Glomerular visceral epithelial cell (primary cell): ENCODE data around the gene PAF1.
"Not testable (repeated sequence)": the region's sequence is repeated elsewhere in the genome, so short reads cannot be mapped to it uniquely, and the experiment has no call there.

ENCODE experiments used
- DNase-seq: peaks from one replicate; pipeline ENCODE4 v3.0.0-alpha.2; 2016; ENCODE audit errors: extremely low spot score

Gene PAF1

GRCh38 chr19:39355253-39355652 is 35.7 kb downstream of the PAF1 start:
- no peak for DNase-seq

DNA sequence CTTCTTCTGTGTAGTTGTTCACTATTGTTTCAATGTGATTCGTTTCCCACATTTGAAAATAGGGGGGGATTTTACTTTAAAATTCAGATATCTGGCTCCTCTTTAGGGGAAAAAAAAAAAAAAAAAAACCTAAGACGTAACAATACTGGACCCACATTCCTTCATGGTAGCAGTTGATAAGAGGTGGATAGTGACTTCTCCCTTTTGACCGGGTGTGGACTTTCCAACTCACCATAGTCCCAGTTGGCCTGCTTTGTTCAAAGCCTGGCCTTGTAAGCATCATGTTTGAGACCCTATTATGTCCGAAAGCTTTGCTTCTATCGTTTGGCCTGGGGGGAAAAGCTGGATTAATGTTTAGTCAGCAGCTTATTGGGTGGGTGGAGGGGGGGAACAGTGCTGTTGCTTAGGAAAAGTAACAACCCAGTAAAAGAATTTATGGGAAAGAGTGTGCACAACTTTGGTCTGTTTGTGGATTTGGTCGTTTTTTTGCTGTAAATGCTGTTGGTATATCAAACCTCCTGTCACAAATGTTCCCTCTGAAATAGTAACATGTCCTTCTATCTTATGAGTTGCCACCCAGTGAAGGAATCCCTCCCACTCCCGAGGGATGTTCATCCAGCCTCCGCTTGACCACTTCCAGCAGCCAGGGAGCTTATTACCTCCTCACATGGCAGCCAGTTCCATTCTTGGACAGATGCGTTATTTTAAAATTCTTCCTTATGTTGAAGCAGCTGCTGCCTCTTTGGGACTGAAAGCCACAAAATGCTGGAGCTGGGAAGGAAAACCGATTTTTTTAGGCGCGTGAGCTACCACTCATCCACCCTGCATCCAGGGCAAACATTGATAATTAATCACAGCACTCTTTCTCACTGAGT is 38.3 kb downstream of the PAF1 start:
- DNase-seq, result no peak

DNA sequence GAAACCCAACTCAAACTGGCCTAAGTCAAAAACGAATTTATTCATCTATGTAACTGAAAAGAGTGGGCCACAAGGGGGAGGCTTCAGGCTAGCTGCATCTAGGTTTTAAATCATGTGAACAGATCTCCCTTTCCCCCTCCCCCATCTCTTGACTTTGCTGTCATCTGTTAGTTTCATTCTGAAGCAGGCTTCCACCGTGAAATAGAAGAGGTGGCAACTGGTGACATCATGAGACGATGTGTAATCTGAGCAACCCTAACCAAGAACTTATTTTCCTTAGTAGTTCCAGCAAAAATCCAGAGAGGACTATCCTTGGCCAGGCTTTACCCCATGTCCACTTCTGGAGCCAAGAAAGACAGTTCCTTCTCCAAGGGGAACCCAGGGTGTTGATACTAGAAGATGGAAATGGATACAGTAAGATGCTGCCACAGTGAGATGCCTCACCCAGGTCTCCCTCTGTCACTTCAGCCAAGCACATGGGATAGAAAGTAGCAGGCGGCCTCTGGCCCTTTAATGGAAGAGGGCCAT is 39.3 kb downstream of the PAF1 start:
- no peak for DNase-seq

- DNase-seq, result no peak
Measured at GRCh38 chr19:39350156-39350555, 40.8 kb downstream of the PAF1 start.

- DNase-seq, result no peak
Measured at GRCh38 chr19:39349326-39349725, 41.6 kb downstream of the PAF1 start.

- DNase-seq, result peak; percentile 24
Measured at GRCh38 chr19:39347332-39348164, 43.4 kb downstream of the PAF1 start.

- no peak for DNase-seq
Measured at GRCh38 chr19:39345956-39346355, 45.0 kb downstream of the PAF1 start.

DNA sequence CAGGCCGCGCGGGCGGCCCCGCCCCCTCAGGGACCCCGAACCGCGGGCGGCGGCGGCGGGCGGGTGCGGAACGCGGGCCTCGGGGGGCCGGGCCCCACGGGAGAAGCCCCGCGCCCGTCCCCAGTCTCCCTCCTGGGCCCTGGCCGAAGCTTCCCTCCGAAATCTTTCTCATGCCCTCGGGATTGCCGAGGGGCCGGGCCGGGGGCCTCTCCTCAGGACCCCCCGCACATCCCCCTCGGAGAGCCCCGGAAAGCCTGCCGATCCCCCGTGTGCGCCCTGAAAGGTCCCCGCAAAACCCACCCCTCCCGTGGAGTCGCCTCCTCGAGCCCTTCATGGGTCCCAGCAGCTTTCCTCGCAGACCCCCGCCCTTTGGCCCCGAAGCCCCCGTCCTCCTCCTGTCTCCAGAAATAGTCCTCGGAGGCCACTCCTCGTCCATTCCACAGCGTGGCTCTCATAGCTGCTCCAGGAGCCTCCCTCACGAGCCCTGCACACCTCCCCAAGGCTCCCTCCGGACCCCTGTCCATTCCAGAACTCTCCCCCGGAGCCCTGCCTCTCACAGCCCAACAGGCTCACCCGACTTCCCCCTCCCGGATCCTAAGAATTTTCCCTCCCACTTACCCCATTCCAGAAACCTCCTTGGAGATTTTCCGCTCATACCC is 48.1 kb downstream of the PAF1 start:
- no peak for DNase-seq

DNA sequence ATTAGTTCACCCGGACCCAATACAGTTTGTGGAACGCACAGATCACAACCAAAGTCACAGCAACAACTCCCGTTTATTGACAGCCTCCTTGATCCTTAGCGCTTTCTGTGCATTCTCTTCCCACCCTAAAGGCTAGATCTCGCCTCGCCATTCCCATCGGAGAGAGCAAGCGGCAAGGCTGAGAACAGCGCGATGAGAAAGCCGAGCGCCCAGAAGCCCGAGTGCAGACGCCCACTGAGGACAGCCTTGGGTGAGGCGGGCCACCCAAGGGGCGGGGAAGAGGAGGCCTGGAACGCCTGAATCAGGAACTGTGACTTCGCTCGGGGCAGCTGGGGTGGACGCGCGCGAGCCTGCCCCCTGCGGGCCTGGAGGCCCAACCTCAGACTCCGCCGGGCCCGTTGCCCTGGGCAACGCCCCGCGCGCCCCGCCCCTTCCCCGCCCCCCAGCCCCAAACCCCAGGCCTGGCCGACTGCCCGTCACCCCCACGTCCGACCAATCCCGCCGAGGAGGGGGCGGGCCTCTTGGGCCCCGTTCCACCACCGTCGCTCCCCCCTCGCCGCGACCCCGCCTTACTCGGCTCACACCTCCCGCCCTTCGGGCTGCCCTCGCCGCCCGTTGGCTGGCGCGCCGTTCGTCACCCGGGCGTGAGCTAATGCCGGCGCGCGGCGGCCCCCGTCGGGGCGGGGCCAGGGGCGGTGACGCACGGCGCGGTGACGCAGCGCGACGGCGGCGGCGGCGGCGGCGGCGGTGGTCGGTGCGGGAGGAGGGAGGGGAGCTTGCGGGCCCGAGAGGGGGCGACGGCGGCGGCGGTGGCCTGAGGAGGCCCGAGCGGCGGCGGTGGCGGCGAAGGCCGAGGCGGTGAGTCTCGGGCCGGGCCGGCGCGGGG is 48.9 kb downstream of the PAF1 start, which contains the start of gene SAMD4B:
Gene SAMD4B (plus strand): TSS at position 703 of the 886 bp plus-strand sequence. CDS start 14,473 bp downstream, outside the sequence.
- peak; percentile 99 for DNase-seq

GRCh38 chr19:39341129-39341718 is 49.7 kb downstream of the PAF1 start:
- peak; percentile 45 for DNase-seq

DNA sequence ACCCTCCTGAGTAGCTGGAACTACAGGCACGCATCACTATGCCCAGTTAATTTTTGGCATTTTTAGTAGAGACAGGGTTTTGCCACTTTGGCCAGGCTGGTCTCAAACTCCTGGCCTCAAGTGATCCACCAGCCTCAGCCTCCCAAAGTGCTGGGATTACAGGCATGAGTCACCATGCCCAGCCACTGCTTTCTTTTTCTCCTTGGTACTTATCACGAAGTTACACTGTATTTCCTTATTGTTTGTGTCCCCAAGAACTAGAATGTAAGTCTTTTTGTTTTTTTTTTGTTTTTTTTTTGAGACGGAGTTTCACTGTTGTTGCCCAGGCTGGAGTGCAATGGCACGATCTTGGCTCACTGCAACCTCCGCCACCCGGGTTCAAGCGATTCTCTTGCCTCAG is 50.8 kb downstream of the PAF1 start:
- DNase-seq, result not testable (repeated sequence)

GRCh38 chr19:39339674-39340073 is 51.2 kb downstream of the PAF1 start:
- DNase-seq, result no peak

DNA sequence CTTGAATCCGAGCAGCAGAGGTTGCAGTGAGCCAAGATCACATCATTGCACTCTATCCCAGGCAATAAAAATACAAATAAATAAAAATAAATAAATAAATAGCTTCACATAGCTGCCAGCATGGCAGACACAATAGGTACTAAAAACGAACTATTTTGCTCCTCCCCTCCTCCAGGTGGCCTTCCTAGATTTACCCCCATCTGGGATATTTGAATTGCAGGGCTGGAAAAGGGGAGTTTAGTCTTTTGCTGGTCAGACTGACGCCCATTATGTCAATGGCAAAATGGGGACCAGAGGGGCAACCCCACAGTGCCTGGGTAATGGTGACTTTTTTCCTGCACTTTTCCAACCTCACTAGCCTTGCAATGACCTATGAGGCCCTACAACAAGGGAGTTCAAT is 54.4 kb downstream of the PAF1 start:
- no peak for DNase-seq
